HG02981 (cell line): ENCODE data around the gene TNNT3.

Source experiments
- ATAC-seq: cut with Tn5 transposase; IDR thresholded peaks from one replicate; pipeline ENCODE4 v1.9.1; 2021; ENCODE audit warnings: mild to moderate bottlenecking, moderate library complexity; ENCODE audit not compliant: unreplicated experiment

TNNT3 gene

DNA sequence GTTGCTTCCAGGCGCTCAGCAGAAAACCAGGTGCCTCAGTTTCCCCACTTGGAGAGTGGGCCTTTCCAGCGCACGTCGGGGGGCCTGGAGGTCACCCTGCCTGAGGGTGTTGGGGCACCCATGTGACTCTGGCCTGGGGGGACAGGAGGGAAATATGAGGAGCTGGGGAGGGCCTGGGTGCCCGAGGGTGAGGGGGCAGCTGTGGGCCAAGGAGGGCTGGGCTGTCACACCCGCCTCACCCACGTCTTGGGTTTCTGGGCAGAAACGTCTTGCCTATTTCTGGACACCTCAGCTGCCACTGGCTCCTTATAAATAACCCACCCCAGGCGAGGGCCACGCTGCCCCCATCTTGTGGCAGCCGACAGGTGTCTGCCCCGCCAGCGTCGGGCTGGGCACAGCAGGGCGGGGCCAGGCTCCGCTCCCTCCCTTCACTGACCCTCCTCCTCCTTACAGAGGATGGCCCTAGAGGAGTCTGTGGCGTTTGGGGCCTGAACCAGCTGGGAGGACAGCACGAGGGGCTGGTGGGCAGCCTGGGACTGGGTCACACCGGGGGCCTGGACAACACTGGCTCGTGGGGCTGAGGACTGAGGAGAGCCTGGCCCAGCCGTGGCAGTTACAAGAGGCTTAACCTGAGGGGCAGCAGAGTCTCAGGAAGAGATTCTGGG, 1.5 kb downstream of the TNNT3 start:
- no peak for ATAC-seq

DNA sequence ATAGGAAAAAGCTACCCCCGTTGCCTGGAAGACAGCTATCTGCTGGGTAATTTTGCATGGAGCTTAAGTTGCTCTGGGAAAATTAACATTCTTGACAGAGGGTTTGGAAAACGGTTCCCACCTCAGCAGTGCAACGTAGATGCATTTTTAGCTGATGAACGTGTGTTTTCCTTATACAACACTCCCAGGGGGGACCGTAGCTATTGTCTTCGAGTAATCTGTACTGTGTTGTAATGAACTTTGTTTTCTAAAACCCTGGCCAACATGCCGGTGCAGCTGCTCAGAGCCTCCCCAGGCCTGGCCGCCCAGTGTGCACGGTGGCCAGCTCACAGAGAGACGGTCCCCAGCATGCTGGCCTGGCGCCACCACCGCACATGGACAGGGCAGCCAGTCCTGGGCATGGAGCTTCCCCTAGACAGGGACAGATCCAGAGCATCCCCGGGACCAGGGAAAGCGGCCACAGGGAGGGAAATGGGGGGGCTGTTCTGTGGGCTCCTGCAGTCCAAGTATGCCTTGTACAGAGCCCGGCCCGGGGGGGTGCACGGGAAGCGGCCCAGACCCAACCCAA, 2.2 kb downstream of the TNNT3 start:
- no peak for ATAC-seq

DNA sequence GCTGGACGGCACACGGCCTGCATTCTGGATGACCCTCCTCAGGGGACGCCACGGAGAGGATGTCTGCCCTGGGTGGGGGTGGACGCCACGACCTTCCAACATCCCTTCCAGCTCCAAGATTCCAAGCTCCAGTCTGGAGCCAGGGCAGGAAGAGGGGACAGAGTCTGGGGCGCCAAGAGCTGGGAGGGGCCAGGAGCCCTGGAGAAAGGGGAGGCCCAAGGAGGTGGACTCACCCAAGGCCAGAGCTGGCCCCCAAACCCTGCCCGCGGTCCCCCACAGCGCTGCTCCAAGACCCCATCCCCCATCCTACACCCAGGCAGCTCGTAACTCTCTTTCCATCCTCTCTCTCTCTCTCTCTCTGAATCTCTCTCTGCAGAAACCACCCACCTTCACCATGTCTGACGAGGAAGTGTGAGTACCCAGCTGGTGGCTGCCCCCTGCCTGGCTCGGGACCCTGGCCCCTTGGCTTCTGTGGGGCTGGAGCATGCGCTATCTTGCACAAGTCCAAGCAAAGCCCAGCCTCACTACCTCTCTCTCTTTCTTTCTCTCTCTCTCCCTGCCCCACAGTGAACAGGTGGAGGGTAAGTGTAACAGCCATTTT, 3.1 kb downstream of the TNNT3 start:
- no peak for ATAC-seq

DNA sequence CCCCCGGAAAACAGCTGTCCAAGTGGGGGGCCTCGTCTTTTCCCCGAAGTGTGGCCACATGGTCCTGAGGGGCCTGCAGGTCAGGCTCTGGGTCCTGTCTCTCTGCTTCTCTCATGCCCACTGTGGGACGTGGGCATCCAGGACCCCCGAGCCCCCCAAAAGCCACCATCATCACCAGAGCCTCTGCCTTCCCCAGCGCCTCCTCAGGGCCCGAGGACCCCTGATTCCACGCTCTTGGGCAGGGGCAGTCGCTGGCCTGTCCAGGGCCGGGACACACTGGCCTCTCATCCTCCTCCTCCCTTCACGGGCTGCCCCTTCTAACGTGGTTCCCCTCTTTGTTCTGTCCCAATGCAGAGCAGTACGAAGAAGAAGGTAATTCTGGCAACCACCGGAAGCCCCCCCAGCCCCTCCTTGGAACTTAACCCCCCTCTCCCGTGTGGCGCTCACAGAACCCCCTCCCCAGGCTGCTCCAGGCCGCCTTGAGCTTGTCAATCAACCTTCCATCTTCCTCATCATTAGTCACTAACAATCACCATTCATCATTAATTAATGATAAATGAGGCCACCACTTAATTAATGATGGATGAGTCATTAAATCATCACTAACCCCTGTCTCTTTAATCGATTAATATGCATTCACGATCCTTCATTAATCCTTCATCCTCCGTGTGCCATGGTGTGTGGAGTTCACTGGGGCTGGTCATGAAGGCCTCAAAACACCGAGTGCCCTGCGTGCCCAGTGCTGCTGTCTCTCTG, 3.9 kb downstream of the TNNT3 start:
- ATAC-seq = no peak

DNA sequence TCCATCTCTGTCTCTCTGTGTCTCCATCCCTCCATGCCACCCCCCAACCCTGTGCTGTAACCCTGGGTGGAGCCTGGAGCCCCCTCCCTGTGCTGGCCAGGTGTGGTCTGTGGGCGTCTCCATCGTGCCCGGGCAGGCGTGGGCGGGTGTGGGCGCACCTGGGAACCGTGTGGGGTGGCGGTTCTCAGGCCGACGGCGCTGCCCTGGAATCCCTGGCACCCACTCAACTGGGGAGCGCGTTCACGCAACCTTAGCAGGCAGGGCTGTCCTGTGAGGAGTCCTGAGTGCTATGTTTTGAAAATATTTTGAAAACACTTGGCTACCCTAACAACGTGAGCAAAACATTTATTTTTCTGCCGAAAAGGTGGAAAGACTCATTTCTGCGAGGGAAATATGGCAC, 4.7 kb downstream of the TNNT3 start:
- ATAC-seq = no peak

DNA sequence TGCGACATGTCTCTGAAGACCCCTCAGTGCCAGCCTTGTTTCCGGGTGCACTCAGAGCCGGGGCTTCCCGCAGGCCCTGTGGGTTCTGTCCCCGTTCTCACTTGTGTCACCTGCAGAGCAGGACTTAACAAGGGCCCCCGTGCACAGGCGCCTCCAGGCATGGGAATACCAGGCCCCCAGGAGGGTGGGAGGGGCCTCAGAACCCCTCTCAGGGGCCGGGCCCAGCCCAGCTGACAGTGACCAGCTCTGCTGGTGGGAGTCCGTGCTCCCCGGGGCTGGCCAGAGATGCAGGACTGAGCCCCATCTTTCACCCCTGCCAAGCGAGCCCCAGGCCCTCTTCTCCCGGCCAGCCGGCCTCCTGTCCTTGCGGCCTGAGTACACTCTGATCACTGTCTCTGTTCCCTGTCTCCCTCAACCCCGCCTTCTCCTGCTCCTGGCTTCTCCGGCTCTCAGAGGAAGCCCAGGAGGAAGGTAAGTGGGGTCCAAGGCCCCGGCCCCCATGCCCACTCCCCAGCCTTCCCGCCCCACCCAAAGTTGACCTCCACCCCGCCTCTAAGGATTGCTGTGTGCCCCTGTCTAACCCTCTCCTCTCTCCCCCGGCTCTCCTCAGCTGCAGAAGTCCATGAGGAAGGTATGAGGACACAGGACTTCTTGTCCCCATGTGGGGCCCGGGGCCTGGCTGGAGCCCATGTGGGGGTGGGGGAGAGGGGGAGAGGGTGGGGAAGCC, 5.3 kb downstream of the TNNT3 start:
- ATAC-seq = no peak

DNA sequence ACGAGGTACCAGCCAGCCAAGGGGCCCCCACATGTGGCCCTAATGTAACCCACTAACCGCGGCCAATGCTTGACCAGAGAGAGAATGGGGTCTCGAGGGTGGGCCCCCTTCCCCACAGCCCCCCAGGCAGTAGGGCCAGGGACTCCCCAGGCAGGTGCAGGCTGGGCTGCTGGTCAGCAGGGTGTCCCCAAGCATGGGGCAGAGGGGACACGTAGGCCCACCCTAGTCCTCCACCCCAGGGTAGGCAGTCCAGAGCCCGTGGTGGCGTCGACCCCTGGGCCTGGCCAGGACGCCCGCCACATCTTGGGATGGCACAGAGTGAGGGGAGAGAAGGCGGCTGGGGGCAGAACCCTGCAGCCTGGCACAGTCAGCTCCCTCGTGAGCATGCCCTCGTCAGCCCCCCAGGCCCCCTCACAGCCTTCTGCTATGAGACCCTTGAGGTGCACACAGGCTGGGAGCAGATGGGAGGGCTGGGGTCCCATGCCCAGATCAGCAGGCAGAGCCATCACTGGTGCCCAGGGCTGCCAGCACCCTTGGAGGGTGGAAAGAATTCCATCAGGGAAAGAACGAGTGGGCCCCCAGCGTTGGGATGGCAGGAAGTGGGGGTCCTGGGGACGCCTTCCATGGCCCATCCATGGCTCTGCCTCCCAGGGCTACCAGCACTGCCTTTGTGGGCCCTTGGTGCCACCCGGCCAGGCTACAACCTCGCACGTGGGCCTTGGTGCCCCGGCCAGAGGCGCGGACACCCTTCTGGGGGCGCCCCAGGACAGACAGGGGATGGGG, 6.1 kb downstream of the TNNT3 start:
- no peak for ATAC-seq

DNA sequence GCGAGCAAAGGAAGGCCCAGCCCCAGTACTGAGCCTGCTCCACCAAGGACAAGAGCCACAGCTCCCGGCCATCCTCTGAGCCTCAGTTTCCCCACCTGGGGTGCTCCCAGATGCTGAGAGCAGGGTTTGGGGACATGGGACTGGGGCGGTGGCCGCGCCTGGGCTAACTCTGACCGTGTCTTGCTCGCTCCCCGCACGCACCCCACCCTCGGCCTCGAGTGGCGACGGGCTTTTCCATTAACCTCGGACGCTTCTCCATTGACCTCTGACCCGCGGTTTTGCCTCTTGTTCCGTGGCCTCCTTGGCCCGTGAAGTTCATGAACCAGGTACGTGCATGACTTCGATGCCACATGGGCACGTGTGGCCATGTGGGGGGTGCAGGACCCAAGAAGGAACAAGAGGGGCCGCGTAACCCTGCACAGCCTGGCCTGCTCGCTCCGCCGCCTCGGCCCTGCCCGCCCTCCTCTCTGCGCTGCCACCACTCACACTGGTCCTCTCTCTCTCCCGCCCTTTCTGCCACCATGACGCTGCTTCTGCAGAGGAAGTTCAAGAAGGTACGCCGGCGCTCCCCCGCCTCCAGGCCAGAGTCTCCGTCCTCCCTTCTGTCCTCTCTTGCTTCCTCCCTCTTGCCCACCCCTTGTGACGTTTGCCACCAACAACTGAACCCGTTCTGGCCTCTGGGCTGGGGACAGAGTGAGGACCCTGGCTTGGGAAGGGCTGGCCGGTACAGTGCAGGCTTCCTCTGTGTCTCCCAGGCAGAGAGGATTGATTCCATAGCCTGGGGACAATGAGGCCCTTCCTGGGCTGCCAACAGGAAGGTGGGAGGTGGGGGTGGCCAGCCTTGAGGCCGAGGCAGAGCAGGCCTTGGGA, 6.9 kb downstream of the TNNT3 start:
- no peak for ATAC-seq

DNA sequence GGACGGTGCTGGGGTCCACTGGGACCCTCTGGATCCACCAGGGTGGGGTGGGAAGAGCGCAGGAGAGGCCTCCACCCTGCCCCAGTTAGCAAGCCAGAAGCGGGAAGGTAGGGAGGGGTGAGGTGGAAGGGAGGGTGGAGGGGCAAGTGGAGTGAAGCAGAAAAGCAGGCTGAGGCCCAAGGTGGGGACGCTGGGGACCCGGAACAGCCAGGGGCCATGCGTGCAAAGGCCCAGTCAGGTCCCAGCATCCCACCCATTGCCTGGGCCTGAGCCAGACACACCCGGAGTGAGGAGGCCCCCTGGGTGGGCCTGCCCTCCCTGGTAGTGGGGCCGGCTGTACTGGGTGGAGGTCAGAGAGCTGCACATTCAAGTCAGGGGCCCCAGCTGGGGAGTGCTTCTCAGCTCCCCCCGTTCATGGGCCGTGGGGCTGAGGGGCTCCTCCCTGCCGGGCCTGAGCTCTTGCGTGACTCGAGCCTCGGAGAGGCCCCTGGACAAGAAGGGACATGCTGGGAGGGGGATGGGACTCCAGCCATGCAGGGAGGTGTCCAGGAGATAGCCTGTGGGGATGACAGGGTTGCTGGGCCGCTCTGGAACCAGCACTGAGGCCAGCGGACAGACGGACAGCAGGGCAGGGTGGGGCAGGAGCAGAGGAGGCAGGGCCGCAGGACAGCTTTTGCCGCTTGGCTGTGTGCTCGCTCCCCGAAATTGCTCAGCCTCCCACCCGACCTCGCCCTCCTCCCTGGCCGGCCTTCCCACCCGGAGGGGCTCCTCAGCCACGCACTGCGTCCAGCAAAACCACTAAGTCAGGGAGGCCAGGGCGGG, 7.7 kb downstream of the TNNT3 start:
- ATAC-seq = no peak

DNA sequence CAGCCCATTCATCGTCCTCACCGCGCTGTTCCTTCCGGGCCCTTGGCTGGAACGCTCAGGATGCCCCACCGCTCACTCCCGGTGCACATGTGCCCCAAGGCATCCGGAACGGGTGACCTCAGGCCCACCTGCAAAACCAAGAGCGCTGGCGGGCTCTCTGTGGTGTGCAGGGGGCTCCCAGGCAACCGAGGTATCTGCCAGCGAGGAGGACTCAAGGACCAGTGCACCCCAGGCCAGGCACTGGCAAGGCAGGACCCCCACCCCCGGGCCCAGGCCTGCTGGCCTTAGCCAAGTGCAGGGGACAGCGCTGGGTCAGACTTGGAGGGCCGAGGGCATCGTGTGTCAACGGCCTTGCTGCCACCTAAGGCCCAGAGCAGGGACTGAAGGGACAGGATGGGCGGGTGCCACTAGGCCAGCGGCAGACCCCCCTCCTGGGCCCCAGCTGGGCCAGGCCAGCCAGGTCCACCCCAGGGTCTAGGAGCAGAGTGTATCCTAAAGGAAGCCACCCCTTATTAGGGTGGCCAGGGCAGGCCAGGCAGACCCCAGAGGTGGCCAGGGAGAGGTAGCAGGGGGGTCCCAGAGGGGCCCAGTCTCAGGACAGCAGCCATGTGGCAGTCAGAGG, 8.5 kb downstream of the TNNT3 start:
- ATAC-seq = no peak

DNA sequence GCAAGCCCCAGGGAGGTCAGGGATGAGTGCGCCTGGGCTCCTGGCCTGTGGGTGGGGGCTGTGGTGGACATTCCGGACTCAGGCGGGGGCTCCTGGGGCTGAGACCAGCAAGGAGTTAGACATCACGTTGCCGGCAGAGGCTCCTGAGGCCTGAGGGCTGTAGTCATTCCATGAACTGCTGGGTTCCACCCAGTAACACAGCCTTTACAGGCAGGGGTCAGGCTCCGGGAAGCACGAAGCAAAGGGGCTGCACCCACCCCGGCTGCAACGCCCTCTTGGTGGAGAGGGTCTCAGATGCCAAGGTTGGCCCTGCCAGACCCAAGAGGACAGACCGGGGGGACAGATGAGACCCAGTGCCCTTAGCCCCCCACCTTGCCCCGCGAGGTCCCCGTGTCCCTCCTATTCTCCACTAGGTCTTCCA, 9.0 kb downstream of the TNNT3 start:
- ATAC-seq = no peak

DNA sequence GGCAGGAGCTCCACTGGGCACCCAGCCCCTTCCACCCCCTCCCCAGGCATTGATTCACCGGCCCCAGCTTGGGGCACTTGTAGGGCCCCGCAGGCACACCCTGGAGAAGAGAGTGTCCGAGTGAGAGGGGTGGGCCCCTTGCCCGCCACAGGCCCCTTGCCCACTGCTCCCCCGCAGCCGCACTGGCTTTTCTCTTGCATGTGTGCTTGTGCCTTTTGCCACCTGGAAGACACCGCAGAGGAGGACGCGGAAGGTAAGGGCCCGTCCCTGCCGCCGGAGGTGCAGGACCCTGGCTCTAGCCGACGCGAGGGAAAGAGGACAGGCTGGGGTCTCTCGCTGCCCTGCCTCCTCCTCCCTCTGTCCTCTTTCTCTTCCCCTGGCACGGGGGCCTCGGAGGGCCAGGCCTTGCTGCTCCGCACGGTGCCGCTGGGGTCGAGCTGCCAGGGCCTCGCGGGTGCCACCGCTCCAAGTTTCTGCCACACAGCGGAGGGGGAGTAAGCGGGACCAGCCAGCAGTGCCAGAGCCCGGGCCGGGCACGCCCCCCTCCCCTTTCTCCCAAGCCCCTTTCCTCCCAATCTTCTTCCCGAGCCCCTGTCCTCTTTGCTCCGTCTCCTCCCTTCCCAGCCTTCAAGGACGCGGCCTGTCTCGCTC, 9.5 kb downstream of the TNNT3 start:
- ATAC-seq = no peak

DNA sequence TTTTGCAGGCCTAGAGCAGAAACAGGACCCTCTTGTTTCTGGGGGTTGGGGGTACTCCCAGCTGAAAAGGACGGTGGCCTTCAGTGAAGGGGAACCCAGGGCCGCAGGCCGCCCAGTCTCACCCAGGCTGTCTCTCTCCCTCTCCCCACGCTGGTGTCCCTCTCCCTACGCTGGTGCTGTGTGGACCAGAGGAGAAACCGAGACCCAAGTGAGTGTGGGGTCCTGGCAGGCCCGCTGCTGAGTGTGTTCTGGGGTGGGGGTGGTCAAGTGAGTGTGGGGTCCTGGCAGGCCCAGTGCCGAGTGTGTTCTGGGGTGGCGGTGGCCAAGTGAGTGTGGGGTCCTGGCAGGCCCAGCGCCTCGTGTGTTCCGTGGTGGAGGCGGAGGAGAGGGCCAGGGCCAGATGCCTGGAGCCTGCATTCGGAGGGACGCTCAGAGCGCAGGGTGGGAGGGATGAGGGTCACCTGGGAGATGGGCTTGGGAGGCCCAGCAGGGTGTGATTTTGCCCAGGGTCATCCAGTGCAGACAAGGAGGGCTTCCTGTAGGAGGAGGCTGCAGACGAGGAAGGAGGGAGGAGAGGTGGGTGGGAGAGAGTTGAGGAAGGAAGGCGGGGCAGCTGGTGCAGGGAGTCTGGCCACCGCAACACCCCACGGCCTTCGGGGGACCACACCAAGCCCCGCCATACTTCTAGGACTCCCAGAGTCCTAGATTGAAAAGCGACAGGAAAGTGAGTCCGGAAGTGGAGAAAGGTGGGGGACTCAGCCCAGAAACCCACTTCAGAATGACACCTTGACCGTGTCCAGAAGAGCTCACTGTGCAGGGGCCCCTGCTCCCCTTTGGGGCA, 10.3 kb downstream of the TNNT3 start:
- ATAC-seq = no peak

DNA sequence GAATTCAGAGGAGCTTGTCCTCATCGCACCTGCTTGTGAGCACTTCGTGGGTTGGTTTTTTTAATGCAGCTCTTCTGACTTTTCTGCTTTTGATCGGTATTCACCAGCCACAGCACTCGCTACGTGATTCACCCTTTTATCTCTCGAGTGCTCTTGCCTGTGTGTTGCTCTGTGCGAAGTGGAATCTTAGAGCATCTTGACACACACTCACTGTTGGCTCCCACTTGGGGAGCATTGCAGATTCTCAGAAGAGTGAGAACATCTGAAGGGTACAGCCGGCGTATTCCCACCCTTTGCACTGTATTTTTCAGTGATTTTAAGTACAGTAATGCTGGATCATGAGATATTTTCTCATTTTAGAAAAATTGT, 10.9 kb downstream of the TNNT3 start:
- no peak for ATAC-seq

DNA sequence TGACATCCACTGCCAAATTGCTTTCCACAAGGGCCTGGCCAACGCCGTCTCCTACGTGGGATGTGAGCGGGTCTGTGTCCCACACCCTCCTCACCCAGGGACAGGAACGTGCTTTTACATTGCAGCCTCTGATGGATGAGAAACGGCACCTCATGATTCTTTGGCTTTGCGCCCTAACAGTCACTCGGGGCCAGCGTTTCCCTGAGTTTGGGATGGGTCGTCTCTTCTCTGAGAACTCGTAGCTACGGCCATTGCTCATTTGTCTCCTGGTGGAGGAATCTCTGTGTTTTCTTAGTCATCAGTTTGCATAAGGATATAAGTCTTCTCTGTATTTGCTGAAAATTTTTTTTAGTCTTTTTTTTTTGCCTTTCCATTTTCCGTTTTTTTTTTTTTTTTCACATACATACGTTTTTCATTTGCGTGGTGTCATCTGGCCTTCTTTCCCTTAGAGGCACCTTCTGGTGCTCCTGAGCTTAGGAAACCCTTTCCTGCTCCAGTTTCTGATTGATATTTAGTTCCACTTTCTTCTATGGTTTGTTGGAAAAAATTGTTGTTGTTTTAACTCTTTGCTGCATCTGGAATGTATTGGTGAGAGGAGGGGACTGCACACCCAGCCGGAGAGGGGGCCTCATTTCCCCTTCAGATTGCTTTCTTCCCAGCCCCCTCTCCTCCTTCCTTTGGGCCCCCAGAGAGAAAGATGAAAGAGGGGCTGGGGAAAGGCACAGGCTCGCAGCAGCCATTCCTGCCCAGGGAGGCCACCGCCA, 12.0 kb downstream of the TNNT3 start:
- no peak for ATAC-seq

DNA sequence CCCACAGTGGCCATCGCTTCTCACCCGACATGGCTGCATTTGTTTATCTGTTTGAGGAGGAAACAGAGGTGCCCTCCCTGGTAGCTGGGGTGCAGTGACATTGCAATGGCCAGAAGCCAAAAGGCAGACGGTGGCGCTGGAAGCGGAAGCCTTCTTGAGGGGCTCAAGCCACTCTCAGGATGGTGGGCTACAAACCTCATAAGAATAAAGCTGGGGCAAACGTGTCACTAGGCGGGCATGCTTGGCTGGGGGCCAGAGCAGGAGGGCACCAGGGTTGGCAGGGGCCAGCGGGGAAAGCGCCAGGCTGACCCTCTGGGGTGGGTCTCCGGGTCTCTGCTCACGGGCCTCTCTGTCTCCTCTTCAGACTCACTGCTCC, 12.6 kb downstream of the TNNT3 start:
- no peak for ATAC-seq
